HG03342 (cell line): Measurements from ENCODE around the gene ABI3.

ENCODE experiments used
- ATAC-seq: cut with Tn5 transposase; IDR thresholded peaks from one replicate; pipeline ENCODE4 v1.9.1; 2021; ENCODE audit warnings: mild to moderate bottlenecking, moderate library complexity; ENCODE audit not compliant: unreplicated experiment

ABI3 gene

DNA sequence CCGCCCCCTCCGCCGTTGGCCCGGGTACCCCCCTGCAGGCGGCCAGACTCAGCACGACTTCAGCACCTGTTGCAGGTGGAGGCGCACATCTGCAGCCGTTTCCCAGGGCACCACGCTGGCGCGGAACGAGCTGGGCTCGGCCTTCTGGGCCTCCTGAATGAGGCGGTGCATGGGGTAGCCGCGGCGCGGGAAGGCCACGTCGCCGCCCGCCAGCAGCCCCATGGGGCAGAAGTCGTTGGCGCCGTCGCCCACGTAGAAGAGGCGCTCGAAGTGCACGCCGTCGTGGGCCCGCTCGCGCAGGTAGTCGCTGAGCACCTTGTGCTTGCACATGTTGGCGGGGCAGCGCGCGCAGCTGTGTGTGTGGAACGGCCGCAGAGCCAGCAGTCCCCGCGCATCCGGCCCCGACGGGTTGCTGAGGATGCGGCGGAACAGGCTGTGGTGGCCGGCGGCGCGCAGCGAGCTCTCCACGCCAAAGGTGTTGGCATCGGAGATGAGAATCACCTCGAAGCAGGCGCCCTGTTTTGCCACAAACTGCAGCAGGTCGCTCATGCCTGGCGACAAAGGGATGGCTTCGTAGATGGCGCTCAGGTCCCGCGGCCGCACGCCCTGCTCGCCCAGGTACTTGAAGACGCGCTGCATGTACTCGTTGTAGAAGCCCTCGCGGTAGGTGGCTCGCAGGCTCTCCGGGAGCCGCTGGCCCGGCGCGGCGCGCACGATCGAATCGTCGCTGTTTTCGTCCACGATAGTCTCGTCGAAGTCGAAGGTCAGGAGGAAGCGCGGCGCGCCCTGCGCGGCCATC, 13.9 kb downstream of the ABI3 start:
- no peak for ATAC-seq

DNA sequence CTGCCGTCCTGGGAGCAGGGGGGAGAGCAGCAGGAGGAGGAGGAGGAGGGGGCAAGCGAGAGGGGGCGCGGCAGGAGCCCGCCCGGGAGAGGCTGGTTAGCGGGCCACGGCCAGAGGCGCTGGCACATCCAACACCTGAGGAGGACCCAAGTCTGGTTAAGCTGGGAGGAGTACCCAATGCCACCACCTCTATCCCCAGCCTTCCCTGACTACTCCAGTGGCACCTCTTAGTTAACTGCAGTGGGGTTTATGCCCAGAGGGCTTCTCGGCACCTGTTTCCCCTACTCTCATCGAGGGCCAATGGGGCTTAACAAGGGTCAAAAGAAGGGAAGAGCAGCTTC, 14.5 kb downstream of the ABI3 start:
- ATAC-seq: no peak

DNA sequence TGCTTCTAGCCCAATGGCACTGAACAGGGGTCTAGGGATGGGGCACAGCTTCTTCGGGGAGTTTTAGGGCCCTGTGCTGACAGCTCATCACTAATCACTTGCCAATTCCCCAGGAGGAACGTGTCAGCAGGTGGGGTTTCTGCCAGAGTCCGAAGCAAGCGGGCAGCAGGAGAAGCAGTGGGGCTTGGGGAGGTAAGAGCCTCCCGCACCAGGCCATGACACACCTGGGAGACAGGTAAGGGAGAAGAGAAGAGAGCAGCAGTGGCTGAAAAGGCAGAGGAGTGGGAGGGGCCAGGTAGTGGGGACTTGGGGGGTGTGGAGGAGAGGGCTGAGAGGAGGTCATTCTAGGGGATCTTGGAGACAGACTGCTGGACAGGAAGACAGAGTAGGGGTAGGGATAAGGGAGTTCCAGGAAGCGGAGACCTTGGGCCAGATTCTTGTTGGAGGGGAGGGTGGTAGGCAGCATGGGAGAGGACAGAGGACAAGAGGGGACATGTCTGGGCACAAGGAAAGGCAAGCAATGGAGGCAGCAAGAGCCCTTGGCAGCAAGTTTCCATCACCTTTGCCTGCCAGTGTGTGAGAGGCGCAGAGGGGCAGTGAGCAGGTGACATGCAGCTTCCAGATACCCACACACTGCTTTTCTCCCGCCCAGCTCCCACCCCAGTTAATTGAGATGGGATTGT, 15.2 kb downstream of the ABI3 start:
- no peak for ATAC-seq

DNA sequence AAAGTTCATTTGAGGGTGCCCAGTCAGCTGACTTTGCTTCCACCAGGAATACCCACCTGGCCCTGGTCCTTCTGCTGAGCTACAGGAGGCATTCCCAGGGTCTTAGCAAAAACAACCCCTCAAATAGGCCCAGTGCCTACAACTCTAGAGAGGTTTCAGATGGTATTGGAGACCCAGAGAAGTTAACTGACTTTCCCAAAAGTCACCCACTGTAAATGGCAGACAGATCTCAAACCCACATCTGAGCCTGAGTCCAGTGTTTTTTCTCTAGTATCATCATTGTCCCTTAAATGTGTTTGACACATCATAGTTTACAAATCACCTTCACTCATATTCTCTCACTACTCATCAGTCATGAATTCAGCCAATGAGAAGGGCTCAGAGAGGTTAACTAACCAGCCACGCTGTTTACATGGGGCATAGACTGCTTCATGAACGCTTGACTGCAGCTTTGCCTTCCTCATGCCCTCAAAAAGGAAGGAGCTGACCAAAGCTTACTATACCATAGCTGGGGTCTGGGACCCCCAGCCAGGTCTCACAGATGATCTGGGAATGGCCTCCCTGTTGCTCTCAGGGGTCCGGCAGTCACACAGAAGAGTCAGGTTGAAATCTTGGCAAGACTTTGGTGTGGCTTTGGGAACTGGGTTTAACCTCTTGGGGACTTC, 16.4 kb downstream of the ABI3 start:
- ATAC-seq: no peak

DNA sequence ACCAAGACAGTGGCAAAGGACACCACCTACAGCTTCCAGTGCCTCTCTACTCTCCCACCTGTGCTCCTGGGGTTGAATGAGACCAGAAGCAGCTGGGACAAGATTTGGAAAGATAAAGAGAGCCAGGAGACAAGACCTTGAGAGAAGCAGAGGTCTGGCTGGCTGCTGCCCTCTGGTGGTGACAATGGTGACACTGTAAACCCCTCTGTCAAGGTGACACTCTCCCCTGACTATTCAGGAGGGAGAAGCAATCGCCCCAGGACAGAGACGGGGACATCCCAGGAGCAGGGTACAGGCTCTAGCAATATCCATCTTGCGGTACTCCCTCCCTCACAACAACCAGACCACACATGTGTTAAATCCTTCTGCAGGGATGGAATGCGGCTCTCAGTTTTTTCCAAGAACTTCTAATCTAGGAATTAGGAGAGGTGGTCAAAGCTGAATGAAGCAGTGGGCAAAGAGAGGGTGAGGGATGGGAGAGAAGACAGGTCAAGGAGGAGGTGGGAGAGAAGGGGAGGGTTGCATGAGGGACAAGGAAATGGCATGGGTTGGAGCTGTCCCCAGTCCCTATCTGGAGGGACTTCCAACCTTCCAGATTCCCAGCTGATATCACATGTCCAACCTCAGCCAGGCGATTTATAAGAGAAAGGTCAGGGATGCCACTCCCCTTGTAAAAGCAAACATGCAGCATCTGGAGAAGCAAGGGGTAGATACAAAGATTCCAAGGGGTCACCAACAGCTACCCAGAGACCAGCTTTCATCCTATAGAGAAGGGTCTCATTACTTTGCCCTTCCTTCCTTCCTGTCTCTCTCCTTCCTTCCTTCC, 17.1 kb downstream of the ABI3 start:
- peak; percentile 33 for ATAC-seq

DNA sequence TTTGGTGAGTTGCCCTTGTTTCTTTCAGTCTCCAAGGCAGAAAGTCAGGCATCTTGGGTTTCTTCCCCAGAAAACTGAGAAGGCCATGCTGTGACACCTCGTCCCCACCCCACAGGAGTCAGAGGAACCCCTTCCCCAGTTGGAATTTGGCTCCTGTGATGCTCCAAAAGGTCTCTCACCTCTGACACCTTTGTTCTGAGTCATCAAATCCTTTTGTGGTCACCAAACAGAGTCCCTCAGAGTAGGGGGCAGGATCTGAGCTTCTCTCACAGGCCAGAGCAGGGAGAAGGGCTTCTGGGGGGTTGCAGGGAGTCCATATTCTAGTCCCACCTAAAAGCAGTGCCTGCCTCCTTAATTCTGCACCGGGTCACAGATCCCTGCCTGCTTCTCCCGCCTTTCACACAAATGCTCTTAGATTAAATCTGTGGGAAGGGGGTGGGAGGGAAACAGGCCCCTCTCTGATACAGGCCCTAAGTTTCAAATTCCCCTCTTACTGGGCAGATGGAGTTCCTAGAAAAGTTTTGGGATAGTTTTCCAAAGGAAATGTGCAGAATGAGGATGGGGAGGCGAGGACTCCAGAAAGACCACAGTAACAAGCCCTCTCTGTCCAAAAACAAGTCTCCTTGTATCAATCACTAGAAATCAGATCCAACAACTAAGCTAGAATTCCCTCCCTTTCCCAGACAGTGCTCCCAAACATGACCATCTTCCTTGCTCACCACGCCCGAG, 18.7 kb downstream of the ABI3 start:
- ATAC-seq: no peak

DNA sequence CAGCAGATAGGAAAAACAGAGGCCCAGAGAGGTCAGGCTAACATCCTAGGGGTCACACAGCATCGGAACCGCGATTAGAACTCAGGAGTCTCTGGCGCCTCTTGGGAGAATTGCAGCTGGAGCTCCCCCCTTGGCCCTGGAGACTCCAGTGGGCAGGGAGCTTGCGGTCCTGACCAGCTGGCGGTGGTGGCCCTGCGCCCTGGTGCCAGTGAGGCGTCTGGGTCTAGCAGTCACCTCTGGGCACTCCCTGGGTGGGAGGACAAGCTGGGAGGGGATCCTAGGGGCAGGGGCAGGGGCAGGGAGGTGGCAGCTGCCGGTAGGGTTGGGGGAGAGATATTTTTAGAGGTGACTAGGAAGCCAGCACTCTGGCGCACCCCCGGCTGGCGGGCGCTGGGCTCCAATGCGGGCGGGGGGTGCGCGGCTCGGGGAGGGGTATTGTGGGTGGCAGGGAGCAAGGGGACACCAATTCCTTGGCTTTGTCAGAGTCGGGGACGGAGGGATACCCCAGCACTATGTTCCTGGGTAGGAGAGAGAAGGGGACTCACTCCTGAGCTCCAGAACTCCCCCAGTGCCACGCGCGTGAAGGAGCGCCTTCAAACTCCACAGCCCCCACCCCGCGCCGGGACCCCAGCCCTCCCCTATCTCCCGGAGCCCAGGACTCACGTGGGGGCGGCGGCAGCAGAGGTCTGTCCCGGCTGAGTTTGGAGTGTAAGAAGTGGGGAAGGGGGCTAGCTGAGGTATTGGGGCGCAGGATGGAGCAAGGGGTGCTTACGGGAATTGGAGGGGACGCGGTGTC, 19.5 kb downstream of the ABI3 start:
- ATAC-seq: peak; percentile 4

DNA sequence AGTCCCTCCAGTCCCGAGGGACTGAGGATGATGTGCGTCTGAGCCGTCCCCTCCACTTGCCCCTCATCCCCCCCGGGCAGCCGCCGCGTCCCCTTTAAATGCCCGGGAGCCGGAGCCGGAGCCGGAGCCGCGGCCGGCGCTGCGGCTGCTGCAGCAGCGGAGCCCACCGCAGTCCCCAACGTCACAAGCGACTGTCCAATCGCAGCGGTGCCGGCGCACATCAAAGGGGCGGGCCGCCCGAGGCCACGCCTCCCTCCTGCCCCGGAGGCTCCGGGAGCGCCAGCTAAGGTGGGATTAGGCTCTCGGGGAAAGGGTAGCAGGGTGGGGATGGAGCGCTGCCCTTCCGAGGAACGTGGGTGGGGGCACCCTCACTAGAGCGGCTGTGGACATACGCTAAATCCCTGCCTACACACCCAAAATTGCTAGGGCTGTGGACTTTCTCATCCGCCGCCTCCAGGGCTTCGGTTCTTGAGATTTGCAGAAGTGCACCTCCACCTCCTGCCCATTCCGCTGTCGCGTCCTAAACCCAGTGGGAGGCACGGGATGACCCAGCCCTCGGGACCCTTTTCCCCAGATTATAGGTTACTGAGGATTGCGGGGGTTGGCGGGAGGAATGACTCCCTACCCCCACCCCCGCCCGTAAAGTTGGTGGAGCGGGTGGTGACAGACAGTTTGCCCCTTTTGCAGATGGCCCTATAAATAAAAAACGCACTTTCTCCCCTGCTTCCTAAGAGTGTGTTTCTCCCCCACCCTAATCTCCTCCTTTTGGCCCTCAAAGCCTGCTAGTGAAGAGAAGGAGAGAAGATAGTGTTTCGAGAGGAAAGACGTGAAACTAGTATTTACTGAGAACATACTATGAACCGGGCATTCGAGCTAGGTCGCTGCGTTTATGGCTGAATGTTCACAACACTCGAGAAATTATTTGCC, 20.4 kb downstream of the ABI3 start, which contains the start of gene PHOSPHO1:
Gene PHOSPHO1, minus strand, starts transcription at position 152 of the 927 bp plus-strand sequence. CDS start 4,096 bp downstream, outside the sequence.
- ATAC-seq: peak; percentile 82

DNA sequence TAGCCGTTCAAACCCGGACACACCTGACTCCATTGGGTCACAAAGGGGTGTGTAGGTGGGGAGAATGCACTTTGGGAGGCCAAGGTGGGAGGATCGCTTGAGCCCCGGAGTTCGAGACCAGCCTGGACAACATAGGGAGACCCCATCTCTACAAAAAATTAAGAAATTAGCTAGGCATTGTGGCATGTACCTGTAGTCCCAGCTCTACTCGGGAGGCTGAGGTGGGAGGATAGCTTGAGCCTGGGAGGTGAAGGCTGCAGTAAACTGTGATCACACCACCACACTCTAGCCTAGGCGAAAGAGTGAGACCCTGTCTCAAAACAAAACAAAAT, 21.0 kb downstream of the ABI3 start:
- no peak for ATAC-seq

DNA sequence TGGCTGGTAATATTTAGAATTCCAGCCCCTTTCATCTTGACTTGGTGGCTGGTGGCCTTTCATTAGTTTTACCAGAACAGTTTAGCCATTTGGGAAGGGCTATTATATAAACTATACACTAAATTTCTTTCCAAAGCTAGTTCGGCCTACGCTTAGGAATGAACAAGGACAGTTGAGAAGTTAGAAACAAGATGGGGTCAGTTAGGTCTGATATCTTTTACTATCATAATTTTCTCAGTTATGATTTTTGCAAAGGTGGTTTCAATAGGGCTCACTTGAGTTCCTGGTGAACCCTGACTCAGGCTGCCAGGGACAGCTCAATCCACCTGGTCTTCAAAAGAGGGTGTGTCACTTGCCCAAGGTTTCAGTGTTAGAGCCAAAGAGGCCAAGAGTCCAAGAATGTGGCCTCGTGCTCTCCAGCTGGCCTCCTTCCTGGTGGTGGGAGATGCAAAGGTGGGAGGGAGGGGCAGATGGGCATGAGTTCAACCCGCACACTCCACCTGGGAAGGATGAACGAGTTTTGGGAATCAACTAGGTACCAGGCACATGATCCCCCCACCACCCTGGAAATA, 24.1 kb downstream of the ABI3 start:
- no peak for ATAC-seq

DNA sequence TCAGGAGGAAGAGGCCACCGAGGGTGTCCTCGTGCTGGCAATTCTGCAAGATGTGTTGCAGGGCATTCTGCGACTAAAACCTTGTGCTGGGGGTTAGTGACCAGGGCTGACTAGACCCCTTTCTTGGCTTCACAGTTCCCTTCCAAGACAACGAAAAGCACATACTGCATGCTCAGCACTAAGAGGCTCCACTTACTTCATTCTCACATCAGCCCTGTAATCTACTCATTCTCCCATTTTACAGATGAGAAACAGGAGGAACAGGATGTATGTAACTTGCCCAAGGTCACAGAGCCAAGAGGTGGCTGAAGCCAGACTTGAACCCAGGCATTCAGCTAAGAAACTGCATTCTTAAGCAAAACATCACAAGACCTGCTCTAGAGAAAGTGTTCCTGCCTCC, 25.4 kb downstream of the ABI3 start:
- ATAC-seq: no peak

DNA sequence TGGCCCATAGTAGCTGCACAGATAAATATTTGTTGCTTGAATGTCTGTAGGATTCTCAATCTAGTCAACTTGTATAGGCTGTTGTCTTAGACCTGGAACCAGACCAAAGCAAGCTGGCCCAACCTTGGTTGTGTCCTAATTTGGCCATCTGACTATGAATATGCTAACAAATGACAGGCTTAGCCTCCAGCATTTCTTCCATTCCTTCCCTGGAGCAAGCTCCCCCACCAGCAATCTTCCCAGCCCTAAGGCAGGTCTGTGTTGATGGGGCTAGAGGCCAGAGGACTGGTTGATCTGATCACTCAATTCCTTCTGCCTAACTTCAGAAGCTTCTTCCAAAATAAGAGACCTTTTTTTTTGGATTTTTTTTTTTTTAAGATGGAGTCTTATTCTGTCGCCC, 29.5 kb downstream of the ABI3 start:
- ATAC-seq: no peak

DNA sequence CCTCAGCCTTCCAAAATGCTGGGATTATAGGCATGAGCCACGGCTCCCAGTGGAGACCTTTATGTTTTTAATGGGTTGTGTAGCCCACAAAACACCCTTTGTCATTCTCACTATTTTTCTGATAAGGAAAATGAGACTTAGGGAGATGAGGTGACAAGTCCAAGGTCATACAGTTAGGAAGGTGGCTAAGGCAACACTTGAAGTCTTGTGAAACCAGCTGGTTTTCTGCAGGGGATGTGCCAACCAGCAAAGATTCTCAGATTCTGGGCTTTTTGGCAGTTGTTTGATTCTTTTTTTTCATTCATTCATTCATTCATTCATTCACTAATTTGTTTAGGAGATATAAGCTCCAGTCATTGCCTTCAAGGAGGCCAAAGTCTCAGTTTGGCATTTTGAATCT, 30.1 kb downstream of the ABI3 start:
- ATAC-seq: no peak

DNA sequence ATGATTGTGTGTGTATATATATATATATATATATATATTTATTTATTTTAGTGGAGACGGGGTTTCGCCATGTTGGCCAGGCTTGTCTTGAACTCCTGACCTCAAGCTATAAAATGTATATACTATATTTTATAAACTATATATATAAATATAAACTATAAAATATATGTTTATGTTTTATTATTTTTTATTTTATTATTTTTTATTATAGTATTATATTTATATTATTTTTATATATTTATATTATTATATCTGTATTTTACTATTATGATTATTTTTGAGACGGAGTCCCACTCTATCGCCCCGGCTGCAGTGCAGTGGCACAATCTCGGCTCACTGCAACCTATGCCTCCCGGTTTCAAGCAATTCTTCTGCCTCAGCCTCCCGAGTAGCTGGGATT, 30.5 kb downstream of the ABI3 start:
- ATAC-seq: no peak

DNA sequence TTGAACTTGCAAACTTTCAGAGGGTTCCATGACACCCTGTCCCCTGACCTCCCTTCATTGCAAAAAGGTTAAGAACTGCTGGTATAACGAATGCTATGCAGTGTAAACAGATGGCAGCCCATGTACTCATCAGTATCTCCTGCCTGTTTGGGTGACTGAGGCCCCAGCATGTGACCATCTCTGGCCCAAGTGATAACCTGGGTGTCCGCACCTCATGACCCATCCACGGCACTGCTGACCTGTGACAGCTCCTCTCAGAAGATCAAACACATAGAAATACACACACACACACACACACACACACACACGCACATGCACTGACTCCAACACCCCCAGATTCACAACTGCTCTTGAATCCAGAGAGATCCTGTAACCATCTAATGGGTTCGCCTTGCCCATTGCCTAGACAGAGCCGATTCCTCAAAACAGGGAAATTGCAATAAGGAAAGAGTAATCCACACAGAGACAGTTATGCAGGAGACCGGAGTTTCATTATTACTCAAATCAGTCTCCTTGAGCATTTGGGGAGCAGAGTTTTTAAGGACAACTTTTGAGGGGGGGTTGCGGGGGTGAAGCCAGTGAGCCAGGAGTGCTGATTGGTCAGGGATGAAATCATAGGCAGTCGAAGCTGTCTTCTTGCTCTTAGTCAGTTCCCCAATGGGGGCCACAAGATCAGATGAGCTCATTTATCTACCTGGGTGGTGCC, 31.3 kb downstream of the ABI3 start:
- no peak for ATAC-seq

DNA sequence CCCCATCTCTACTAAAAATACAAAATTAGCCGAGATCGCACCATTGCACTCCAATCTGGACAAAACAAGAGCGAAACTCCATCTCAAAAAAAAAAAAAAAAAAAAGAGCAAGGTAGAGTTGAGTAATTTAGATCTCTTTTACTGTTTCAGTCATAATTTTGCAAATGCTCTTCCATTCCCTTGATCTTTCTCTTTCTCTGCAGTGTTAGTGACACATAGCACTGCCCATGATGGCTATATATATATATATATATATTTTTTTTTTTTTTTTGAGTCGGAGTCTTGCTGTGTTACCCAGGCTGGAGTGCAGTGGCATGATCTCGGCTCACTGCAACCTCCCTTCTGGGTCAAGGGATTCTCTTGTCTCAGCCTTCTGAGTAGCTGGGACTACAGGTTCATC, 32.3 kb downstream of the ABI3 start:
- ATAC-seq: no peak

DNA sequence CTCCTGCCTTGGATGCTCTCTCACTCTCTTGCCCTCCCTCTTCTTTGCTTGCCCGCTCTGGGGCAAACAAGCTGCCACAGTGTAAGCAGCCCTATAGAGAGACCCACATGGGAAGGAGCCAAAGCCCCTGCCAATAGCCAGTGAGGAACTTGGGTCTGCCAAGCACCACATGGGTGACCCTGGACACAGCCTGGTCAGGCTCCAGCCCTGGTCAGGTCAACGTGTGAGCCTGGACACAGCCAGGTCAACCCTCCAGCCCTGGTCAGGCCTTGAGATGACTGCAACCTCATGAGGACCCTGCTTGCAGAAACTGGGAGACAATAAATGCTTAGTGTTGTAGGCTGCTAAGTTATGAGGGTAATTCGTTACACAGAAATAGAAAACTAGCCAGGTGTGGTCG, 34.3 kb downstream of the ABI3 start:
- no peak for ATAC-seq

DNA sequence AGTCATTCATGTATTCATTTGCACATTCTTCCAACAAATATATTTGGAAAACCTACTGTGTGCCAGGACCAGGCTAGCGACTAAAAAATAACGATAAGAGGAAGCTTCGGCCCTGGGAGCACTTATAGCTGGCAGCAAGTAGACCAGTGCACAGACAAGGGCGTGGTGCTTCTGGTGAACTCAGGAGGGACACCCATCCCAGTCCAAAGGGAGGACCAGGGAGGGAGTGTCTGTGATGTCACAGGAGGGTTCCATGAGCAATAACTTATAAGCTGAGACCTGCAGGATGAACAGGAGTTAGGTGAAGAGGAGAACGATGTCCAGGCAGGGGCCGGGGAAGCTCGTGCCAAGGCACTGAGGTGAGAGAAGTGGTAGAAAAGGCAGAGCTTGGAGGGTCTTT, 37.4 kb downstream of the ABI3 start:
- ATAC-seq: no peak
